ENCODE measurements around the gene IMMP2L. TPM values are rescaled to one million over a fixed set of nuclear protein-coding genes. Genes with fewer than 3 reads are reported as not detected.
"Not testable (repeated sequence)": the region's sequence is repeated elsewhere in the genome, so short reads cannot be mapped to it uniquely, and the experiment has no call there.

Gene IMMP2L
- polyA plus RNA-seq, 1 experiment = 5.8 TPM

DNA sequence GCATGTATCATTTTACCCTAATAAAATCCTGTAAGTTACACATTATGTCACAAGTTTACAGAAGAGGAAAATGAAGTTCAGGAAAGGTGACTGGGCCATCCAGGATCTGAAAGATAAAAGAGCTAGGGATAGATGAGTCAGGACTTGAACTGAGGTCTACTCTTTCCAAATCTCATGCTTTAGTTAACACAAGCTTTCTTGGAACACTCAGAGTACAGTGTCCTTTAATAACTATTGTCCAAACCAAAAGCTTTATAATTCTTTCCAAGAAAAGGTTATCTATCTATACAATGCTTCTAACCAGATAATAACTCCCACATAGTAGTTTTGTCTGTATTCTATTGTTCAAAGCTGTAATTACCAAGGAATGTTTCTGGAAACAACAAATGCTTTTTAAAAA is 306.7 kb downstream of the IMMP2L start:
- Histone ChIP-seq H3K36me3 (ENCODE audit: control insufficient read depth, insufficient read depth, low read length) (no peaks in the 10 kb centered on the region), H3K27me3 (ENCODE audit: control insufficient read depth, insufficient read depth, low read length) (no peaks in the 10 kb centered on the region), H3K4me3 (ENCODE audit: low read depth, low read length) (no peak overlapping the region)
- POLR2A ChIA-PET = no interaction called here
- CTCF ChIA-PET = no interaction called here
- DNase-seq (ENCODE audit: low read depth) = no peak
- TF ChIP-seq, protein P1, sequence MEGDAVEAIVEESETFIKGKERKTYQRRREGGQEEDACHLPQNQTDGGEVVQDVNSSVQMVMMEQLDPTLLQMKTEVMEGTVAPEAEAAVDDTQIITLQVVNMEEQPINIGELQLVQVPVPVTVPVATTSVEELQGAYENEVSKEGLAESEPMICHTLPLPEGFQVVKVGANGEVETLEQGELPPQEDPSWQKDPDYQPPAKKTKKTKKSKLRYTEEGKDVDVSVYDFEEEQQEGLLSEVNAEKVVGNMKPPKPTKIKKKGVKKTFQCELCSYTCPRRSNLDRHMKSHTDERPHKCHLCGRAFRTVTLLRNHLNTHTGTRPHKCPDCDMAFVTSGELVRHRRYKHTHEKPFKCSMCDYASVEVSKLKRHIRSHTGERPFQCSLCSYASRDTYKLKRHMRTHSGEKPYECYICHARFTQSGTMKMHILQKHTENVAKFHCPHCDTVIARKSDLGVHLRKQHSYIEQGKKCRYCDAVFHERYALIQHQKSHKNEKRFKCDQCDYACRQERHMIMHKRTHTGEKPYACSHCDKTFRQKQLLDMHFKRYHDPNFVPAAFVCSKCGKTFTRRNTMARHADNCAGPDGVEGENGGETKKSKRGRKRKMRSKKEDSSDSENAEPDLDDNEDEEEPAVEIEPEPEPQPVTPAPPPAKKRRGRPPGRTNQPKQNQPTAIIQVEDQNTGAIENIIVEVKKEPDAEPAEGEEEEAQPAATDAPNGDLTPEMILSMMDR (IDR thresholded peaks at IDR 0.05; ENCODE audit: insufficient read depth, low read depth, low read length) = no peak

DNA sequence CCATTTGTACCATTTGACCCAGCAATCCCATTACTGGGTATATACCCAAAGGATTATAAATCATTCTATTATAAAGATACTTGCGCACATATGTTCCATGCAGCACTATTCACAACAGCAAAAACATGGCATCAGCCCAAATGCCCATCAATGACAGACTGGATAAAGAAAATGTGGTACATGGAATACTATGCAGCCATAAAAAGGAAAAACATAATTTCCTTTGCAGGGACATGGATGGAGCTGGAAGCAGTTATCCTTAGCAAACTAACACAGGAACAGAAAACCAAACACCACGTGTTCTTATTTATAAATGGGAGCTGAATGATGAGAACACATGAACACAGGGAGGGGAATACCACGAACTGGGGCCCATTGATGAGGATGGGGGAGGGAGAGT is 310.9 kb downstream of the IMMP2L start:
- CTCF ChIA-PET = interaction anchor here (0.7 to 1.3 kb wide), 2 partner anchors 8 to 21 kb away, joined by 3 read pairs; no protein-coding TSS in a partner anchor
- H3K36me3 ChIP-seq (ENCODE audit: control insufficient read depth, insufficient read depth, low read length); H3K4me3 ChIP-seq (ENCODE audit: low read depth, low read length); DNase-seq (ENCODE audit: low read depth); H3K27me3 ChIP-seq (ENCODE audit: control insufficient read depth, insufficient read depth, low read length); POLR2A ChIA-PET: not testable (repeated sequence)

DNA sequence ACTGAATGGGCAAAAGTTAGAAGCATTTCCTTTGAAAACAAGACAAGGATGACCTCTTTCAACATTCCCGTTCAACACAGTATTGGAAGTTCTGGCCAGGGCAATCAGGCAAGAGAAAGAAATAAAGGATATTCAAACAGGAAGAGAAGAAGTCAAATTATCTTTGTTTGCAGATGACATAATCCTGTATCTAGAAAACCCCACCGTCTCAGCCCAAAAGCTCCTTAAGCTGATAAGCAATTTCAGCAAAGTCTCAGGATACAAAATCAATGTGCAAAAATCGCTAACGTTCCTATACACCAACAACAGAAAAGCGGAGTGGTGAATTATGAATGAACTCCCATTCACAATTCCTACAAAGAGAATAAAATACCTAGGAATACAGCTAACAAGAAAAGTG is 312.5 kb downstream of the IMMP2L start:
- CTCF ChIA-PET; POLR2A ChIA-PET; DNase-seq (ENCODE audit: low read depth); H3K36me3 ChIP-seq (ENCODE audit: control insufficient read depth, insufficient read depth, low read length); H3K4me3 ChIP-seq (ENCODE audit: low read depth, low read length); H3K27me3 ChIP-seq (ENCODE audit: control insufficient read depth, insufficient read depth, low read length): not testable (repeated sequence)

DNA sequence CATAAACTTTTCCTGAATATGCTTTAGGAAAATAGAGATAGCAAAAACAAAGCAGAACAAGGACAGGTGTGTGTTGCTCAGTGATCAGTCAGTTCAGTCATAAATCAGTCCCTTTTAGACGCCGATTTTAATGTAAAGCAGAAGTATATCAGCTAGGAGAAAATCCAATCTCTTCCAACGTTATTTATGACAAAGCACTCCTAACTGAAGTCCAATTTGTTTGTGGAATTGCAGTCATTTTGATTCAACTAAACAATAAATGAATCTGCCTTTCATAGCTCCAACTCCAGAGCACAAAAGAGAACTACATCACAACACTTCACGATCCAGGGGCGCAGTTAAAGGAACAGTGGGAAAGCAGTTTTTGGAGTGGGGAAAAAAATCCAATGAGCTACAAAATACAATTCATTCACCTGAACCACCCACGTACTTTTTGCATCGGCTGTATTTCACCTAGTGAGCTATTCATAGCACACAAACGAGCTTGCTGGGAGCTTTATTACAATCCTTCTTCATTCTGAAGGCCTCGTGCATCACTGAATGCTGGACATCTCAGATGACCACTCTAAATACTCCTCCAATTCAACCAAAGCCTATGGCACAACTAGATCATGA is 320.0 kb downstream of the IMMP2L start:
- POLR2A ChIA-PET = no interaction called here
- no peak overlapping the region for H3K4me3 ChIP-seq (ENCODE audit: low read depth, low read length)
- H3K36me3 ChIP-seq (ENCODE audit: control insufficient read depth, insufficient read depth, low read length) = no peaks in the 10 kb centered on the region
- TF ChIP-seq, protein P1 (IDR thresholded peaks at IDR 0.05; ENCODE audit: insufficient read depth, low read depth, low read length) = no peak
- DNase-seq (ENCODE audit: low read depth) = no peak
- CTCF ChIA-PET = no interaction called here
- H3K27me3 ChIP-seq (ENCODE audit: control insufficient read depth, insufficient read depth, low read length) = no peaks in the 10 kb centered on the region

DNA sequence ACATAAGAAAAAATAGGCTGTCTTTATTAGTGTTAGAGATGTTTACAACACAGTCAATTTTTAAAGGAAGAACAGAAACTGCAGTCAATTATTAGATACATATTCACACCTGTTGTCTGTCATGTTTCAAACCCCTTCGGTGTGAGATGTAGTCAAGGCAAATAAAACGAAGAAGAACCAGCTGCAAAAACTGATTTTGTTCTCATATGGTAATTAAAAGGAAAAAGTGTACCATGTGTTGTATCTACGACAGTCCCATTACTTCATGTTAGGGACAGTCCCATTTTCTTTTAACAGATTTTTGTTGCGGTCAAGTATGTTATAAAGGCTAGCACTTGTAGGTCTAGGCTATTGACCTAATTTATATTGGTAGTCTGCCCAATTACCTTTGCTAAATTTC is 321.9 kb downstream of the IMMP2L start:
- ChIA-PET POLR2A (no interaction called here), CTCF (no interaction called here)
- Histone ChIP-seq H3K4me3 (ENCODE audit: low read depth, low read length) (no peak overlapping the region), H3K36me3 (ENCODE audit: control insufficient read depth, insufficient read depth, low read length) (no peaks in the 10 kb centered on the region), H3K27me3 (ENCODE audit: control insufficient read depth, insufficient read depth, low read length) (no peaks in the 10 kb centered on the region)
- TF ChIP-seq, protein P1 (IDR thresholded peaks at IDR 0.05; ENCODE audit: insufficient read depth, low read depth, low read length) = no peak
- no peak for DNase-seq (ENCODE audit: low read depth)

DNA sequence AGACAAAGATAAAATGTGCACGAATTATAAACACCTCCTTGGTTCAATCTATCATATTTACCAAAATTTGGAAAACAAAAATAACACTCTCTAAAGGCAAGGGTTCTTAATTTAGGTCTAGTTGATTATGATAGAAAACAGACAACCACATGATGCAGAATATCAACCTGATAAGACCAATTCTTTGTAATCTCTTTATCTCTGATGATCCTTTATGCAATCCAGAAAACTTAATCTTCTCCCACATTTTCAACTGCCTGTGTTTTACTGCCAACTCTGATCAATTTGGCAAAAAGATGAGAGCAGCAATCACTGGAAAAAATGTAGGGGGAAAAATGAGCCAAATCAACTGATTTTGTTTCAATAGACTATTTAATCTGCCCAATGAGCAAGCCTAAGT is 322.9 kb downstream of the IMMP2L start:
- H3K36me3 ChIP-seq (ENCODE audit: control insufficient read depth, insufficient read depth, low read length) = no peaks in the 10 kb centered on the region
- DNase-seq (ENCODE audit: low read depth) = no peak
- POLR2A ChIA-PET = no interaction called here
- CTCF ChIA-PET = no interaction called here
- TF ChIP-seq, protein P1 (IDR thresholded peaks at IDR 0.05; ENCODE audit: insufficient read depth, low read depth, low read length) = no peak
- H3K4me3 ChIP-seq (ENCODE audit: low read depth, low read length) = no peak overlapping the region
- H3K27me3 ChIP-seq (ENCODE audit: control insufficient read depth, insufficient read depth, low read length) = no peaks in the 10 kb centered on the region
